ENCODE measurements around the gene EIF1AD.

DNA sequence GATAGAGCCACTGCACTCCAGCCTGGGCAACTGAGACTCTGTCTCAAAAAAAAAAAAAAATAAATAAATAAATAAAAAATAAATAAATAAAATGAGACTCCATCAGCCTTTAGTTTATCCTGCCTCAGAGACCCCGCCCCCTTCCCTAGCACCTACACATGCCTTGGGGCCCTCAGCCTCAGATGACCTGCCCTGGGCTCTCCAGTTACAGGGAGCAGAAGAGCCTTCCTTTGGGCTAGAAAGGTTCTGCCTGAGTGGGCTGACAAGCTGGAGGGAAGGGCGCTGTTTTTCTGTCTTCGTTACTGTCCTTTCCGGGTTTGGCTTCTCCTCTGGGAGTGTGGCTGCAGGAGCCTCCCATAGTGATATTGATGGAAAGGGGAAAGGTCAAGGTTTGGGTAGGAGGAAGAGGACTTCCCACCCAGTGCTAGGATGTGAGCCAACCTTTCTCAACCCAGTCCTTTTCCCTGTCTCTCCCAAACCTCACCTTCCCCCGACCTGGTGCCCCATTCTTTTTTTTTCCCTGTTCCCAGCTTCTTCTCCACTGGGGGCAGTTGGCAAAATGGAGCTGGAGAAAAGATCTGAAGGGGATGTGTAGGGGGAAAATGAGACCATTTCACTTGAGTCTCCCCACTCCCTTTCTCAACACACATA lies 48.7 kb upstream of the EIF1AD start:
- TF ChIP-seq, protein P1, sequence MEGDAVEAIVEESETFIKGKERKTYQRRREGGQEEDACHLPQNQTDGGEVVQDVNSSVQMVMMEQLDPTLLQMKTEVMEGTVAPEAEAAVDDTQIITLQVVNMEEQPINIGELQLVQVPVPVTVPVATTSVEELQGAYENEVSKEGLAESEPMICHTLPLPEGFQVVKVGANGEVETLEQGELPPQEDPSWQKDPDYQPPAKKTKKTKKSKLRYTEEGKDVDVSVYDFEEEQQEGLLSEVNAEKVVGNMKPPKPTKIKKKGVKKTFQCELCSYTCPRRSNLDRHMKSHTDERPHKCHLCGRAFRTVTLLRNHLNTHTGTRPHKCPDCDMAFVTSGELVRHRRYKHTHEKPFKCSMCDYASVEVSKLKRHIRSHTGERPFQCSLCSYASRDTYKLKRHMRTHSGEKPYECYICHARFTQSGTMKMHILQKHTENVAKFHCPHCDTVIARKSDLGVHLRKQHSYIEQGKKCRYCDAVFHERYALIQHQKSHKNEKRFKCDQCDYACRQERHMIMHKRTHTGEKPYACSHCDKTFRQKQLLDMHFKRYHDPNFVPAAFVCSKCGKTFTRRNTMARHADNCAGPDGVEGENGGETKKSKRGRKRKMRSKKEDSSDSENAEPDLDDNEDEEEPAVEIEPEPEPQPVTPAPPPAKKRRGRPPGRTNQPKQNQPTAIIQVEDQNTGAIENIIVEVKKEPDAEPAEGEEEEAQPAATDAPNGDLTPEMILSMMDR (IDR thresholded peaks at IDR 0.05), result no peak
- TF ChIP-seq ZFX (IDR thresholded peaks at IDR 0.05; ENCODE audit: borderline replicate concordance), result no peak

Data from 22Rv1 (cell line).